H1 (cell line): Measurements from ENCODE around the gene RASGEF1C. TPM values are rescaled to one million over a fixed set of nuclear protein-coding genes. Genes with fewer than 3 reads are reported as not detected.

Experiments used
- CTBP2 ChIP-seq: IDR thresholded peaks from 2 replicates; pipeline ENCODE4 v1.7.0; 2011; ENCODE audit warnings: borderline replicate concordance, mild to moderate bottlenecking, moderate library complexity, mixed read lengths, low read length; ENCODE audit not compliant: insufficient read depth, insufficient read length
- GTF2F1 ChIP-seq: IDR thresholded peaks from 2 replicates; pipeline ENCODE4 v1.6.1; 2012; ENCODE audit warnings: low read depth, low read length, improper control_type of control experiment, borderline replicate concordance
- NANOG ChIP-seq: IDR thresholded peaks from 2 replicates; pipeline ENCODE4 v1.6.1; 2011; ENCODE audit warnings: low read length, low read depth, mild to moderate bottlenecking, inconsistent platforms; ENCODE audit not compliant: insufficient read depth, poor library complexity, severe bottlenecking
- SIRT6 ChIP-seq: IDR thresholded peaks from one replicate; pipeline ENCODE4 v1.7.1; 2012; ENCODE audit warnings: low read length, inconsistent platforms
- SP4 ChIP-seq: IDR thresholded peaks from 2 replicates; pipeline ENCODE4 v1.6.1; 2012; ENCODE audit warnings: low read length, inconsistent platforms
- TEAD4 ChIP-seq: IDR thresholded peaks from 2 replicates; pipeline ENCODE4 v1.6.1; 2012; ENCODE audit warnings: low read depth, low read length, inconsistent platforms, mixed read lengths
- polyA plus RNA-seq, 7 experiments: library from polyadenylated mRNA; depleted of rRNA in 3 of 7; stranded (reverse) in 5 of 7; unstranded in 2 of 7; fragments of >200 nt in 5 of 7; fragments of 200-250 nt in 2 of 7; gene quantifications; 1 replicate in 5 of 7; 2 replicates in 1 of 7; 4 replicates in 1 of 7; pipeline versions ENCODE4 v1.2.1 to v1.2.3, GENCODE V29; 2011 to 2013; ENCODE audit warnings: missing spikeins in 2 of 7, mixed read lengths in 2 of 7
- total RNA-seq: library from RNA; stranded (reverse); fragmentation: NEBNext Ultra II Directional; extraction: Animal tissue kit (Norgen Biotek cat#: 25700); gene quantifications from 2 replicates; pipeline ENCODE4 v1.2.1, GENCODE V29; 2021

RASGEF1C gene
- total and polyA plus RNA-seq, 2 of the 8 experiments (the other 6 are each of a cell fraction or from before 2014, with no cell fraction given), result 0.26 to 0.61 TPM

DNA sequence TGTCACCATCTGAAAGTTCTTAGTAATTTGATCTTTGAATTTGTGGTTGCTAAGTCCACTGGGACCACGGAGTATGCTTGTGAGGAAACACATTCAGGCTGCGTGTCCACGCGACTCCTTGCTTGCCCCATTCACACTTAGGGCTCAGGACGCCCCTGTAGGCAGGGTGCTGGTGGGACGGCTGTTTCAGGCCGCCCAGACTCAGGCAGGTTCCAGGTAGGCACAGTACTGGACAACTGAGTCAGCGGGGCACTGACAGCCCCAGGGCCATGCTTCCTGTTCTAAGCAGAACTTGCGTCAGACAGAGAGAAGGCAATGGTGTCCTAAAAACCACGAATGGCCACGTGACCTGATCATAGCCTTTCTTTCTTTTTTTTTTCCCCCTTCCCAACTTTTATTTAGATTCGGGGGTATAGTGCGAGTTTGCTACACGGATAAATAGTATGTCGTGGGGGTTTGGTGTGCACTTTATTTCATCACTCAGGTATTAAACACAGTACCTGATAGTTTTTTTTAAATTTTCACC lies 7.7 kb upstream of the RASGEF1C start (continued):
- TF ChIP-seq CTBP2 (no peak), TEAD4 (no peak), NANOG (no peak), SIRT6 (no peak), GTF2F1 (no peak), SP4 (no peak)
